PC-9 (cell line): ENCODE results near the gene ENTPD5. TPM values are rescaled to one million over a fixed set of nuclear protein-coding genes. Genes with fewer than 3 reads are reported as not detected.

Experiments used
- BruUV-seq: library from RNA; stranded (reverse); fragments of 400-500 nt; replicated peaks from 2 replicates; lab custom pipeline; 2021; lab: Mats Ljungman, UMichigan
- CTCF ChIA-PET: fragments of 300-600 bp; sonication (Branson Sonifier 250); formaldehyde crosslinking; loops from one replicate; lab custom pipeline; 2022; ENCODE audit warnings: antibody characterized with exemption; lab: Charles Lee
- POLR2A ChIA-PET: fragments of 300-600 bp; sonication (Branson Sonifier 250); formaldehyde crosslinking; loops from one replicate; lab custom pipeline; 2022; ENCODE audit warnings: antibody characterized with exemption; ENCODE audit not compliant: unreplicated experiment; lab: Charles Lee
- DNase-seq, 2 experiments: peaks; one replicate each; pipeline versions ENCODE4 v3.0.0 to v3.0.0-alpha.2; 2015 to 2022; ENCODE audit warnings: mixed read lengths in 1 of 2
- H2AFZ ChIP-seq: fragments of 200-600 bp; sonication (generic); 2 replicates; pipeline ENCODE4 v1.8.1; 2017; ENCODE audit warnings: antibody characterized with exemption
- H3F3A ChIP-seq: fragments of 200-600 bp; sonication (generic); 2 replicates; pipeline ENCODE4 v1.8.1; 2017; ENCODE audit warnings: antibody characterized with exemption, mild to moderate bottlenecking, low read depth; ENCODE audit not compliant: insufficient read depth
- H3K27ac ChIP-seq: fragments of 200-600 bp; sonication (generic); 2 replicates; pipeline ENCODE4 v1.6.1; 2016; ENCODE audit warnings: mixed run types
- H3K27me3 ChIP-seq: fragments of 200-600 bp; sonication (generic); 2 replicates; pipeline ENCODE4 v1.6.1; 2016; ENCODE audit warnings: low read depth, mixed run types; ENCODE audit not compliant: insufficient read depth
- H3K36me3 ChIP-seq: fragments of 200-600 bp; sonication (generic); 2 replicates; pipeline ENCODE4 v1.6.1; 2016; ENCODE audit warnings: low read depth, mixed run types
- H3K4me1 ChIP-seq: fragments of 200-600 bp; sonication (generic); replicated peaks from 2 replicates; pipeline ENCODE4 v1.6.1; 2016; ENCODE audit warnings: mixed run types; ENCODE audit not compliant: insufficient read depth
- H3K4me2 ChIP-seq: fragments of 200-600 bp; sonication (generic); 2 replicates; pipeline ENCODE4 v1.6.1; 2017; ENCODE audit warnings: mixed run types
- H3K4me3 ChIP-seq: fragments of 200-600 bp; sonication (generic); 2 replicates; pipeline ENCODE4 v1.6.1; 2016; ENCODE audit warnings: mixed run types
- H3K79me2 ChIP-seq: fragments of 200-600 bp; sonication (generic); 2 replicates; pipeline ENCODE4 v1.6.1; 2017; ENCODE audit warnings: low read depth, mixed run types
- H3K9me2 ChIP-seq: fragments of 200-600 bp; sonication (generic); 2 replicates; pipeline ENCODE4 v1.8.1; 2017; ENCODE audit warnings: mild to moderate bottlenecking; ENCODE audit not compliant: insufficient read depth
- H3K9me3 ChIP-seq: fragments of 200-600 bp; sonication (generic); 2 replicates; pipeline ENCODE4 v1.8.1; 2016; ENCODE audit warnings: low read depth; ENCODE audit not compliant: insufficient read depth
- H4K20me1 ChIP-seq: fragments of 200-600 bp; sonication (generic); 2 replicates; pipeline ENCODE4 v1.8.1; 2017; ENCODE audit not compliant: insufficient read depth
- EZH2 ChIP-seq: fragments of 200-600 bp; sonication (generic); IDR thresholded peaks from 2 replicates; pipeline ENCODE4 v1.8.0; 2017; ENCODE audit warnings: antibody characterized with exemption, low read depth
- intact Hi-C: fragments of 100-400 bp; cut with micrococcal nuclease; formaldehyde crosslinking; loops from one replicate; pipeline ENCODE4 v1.10.0; 2022; ENCODE audit not compliant: unreplicated experiment
- total RNA-seq: library from RNA; stranded (reverse); gene quantifications from 2 replicates; pipeline ENCODE4 v1.2.3, GENCODE V29; 2021
- TF ChIP-seq, protein P1 (sequence below): fragments of 200-600 bp; sonication (generic); conservative IDR thresholded peaks from 2 replicates; pipeline ENCODE4 v1.6.1; 2017; ENCODE audit warnings: mixed run types, antibody characterized with exemption, mild to moderate bottlenecking, moderate library complexity

The ENTPD5 gene
- total RNA-seq, 1 experiment from 2014 or later: 12.3 TPM

DNA sequence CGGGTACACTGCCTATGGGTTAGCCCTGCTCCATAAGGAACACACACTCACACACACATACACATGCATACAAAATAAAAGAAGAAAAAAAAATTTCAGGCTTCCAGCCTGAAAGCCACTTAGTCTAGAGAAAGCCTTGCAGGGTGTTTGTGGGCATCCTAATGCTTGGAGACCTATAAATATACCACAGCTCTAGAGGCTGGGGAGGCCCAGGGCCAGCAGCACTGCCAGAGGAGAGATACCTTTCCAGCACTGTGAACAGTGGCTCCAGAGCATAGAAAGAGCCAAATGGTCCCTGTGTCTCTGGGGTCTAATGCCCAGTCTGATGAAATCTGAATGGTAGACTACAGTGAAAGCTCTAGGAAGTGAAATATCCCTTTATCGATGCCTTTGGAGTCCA, 82.1 kb downstream of the ENTPD5 start:
- no peaks in the 10 kb centered on the region for H3K36me3 ChIP-seq
- no peak for DNase-seq
- H3K27ac ChIP-seq: no peak overlapping the region
- no peaks in the 10 kb centered on the region for H4K20me1 ChIP-seq
- H3K27me3 ChIP-seq: no peaks in the 10 kb centered on the region
- peaks cover 28% of the 10 kb centered on the region for H3F3A ChIP-seq
- BruUV-seq: no TSS peak
- H3K79me2 ChIP-seq: no peaks in the 10 kb centered on the region
- ChIA-PET POLR2A (no interaction called here), CTCF (no interaction called here)
- TF ChIP-seq, protein P1, sequence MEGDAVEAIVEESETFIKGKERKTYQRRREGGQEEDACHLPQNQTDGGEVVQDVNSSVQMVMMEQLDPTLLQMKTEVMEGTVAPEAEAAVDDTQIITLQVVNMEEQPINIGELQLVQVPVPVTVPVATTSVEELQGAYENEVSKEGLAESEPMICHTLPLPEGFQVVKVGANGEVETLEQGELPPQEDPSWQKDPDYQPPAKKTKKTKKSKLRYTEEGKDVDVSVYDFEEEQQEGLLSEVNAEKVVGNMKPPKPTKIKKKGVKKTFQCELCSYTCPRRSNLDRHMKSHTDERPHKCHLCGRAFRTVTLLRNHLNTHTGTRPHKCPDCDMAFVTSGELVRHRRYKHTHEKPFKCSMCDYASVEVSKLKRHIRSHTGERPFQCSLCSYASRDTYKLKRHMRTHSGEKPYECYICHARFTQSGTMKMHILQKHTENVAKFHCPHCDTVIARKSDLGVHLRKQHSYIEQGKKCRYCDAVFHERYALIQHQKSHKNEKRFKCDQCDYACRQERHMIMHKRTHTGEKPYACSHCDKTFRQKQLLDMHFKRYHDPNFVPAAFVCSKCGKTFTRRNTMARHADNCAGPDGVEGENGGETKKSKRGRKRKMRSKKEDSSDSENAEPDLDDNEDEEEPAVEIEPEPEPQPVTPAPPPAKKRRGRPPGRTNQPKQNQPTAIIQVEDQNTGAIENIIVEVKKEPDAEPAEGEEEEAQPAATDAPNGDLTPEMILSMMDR: no peak
- TF ChIP-seq EZH2: no peak
- no peak overlapping the region for H2AFZ ChIP-seq
- H3K9me3 ChIP-seq: no peaks in the 10 kb centered on the region
- no peaks in the 10 kb centered on the region for H3K4me1 ChIP-seq
- no peak overlapping the region for H3K4me3 ChIP-seq
- intact Hi-C loops: no loop called here
- no peaks in the 10 kb centered on the region for H3K9me2 ChIP-seq
- no peak overlapping the region for H3K4me2 ChIP-seq

DNA sequence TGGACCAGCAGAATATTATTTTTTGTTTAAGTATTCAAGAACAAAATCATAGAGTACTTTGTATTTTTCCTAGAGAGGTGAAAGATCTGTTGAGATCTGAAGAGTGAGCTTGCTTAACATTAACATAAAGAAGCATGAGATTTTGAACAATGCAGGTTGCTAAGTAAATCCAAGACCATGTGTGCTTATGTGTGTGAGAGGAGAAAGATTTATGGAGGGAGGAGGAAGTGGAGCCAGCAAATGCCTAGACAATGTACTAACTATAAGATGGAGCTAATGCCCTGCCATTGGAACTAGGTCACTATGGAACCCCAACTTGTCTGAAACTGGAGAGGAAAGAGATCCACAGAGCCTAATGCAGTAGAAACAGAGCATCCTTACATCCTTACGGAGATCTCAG, 82.5 kb downstream of the ENTPD5 start:
- Histone ChIP-seq H3K27me3 (no peaks in the 10 kb centered on the region), H3K4me2 (no peak overlapping the region), H3K4me3 (no peak overlapping the region), H3K9me2 (no peaks in the 10 kb centered on the region), H2AFZ (no peak overlapping the region), H3K79me2 (no peaks in the 10 kb centered on the region), H3F3A (peaks cover 28% of the 10 kb centered on the region), H3K9me3 (no peaks in the 10 kb centered on the region), H3K36me3 (no peaks in the 10 kb centered on the region), H3K4me1 (no peaks in the 10 kb centered on the region), H3K27ac (no peak overlapping the region), H4K20me1 (no peaks in the 10 kb centered on the region)
- ChIA-PET CTCF (no interaction called here), POLR2A (no interaction called here)
- intact Hi-C loops: no loop called here
- TF ChIP-seq, protein P1: no peak
- TF ChIP-seq EZH2: no peak
- no peak for DNase-seq
- no TSS peak for BruUV-seq

DNA sequence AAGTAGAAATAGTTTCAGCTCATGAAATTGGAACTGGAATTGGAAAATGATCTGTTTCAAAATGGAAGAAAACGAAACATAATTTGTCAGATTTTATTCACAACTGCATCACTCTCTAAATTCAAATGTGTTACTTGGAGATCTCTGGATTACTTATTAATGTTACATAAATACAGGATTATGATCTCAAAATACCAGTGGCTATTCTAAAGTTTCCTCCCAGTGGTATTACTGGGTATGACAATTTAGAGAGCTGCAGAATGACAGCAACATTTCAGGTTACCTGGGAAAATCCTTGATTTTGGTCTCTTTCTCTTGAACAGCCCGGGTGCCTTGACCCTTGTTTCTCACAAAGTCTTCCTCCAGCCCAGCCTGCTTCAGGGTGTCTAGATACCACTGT, 83.4 kb downstream of the ENTPD5 start:
- Histone ChIP-seq H3K4me2 (no peak overlapping the region), H3K36me3 (0 out of 2 replicates have a peak, but pooled peaks cover under 1% of the 10 kb centered on the region), H3K4me1 (no peaks in the 10 kb centered on the region), H3K9me3 (no peaks in the 10 kb centered on the region), H3K27ac (no peak overlapping the region), H3K79me2 (no peaks in the 10 kb centered on the region), H3F3A (peaks cover 32% of the 10 kb centered on the region), H3K9me2 (no peaks in the 10 kb centered on the region), H3K4me3 (no peak overlapping the region), H4K20me1 (no peaks in the 10 kb centered on the region), H2AFZ (no peak overlapping the region), H3K27me3 (no peaks in the 10 kb centered on the region)
- TF ChIP-seq, protein P1: peak; percentile 63
- no peak for TF ChIP-seq EZH2
- ChIA-PET CTCF (no interaction called here), POLR2A (interaction anchor here (0.5 to 0.7 kb wide), 2 partner anchors 14 to 70 kb away, joined by 3 read pairs; partner anchors contain the start of genes COQ6 and FAM161B)
- no TSS peak for BruUV-seq
- no peak for DNase-seq
- intact Hi-C loops: no loop called here
